Embryonic facial prominence (tissue), 1 donor: ENCODE data around the gene KPNA3.
"Not testable (repeated sequence)": the region's sequence is repeated elsewhere in the genome, so short reads cannot be mapped to it uniquely, and the experiment has no call there.

Experiments used
- DNase-seq: peaks from one replicate; pipeline ENCODE4 v3.0.0-alpha.2; 2016; ENCODE audit errors: extremely low spot score

KPNA3 gene, protein sequence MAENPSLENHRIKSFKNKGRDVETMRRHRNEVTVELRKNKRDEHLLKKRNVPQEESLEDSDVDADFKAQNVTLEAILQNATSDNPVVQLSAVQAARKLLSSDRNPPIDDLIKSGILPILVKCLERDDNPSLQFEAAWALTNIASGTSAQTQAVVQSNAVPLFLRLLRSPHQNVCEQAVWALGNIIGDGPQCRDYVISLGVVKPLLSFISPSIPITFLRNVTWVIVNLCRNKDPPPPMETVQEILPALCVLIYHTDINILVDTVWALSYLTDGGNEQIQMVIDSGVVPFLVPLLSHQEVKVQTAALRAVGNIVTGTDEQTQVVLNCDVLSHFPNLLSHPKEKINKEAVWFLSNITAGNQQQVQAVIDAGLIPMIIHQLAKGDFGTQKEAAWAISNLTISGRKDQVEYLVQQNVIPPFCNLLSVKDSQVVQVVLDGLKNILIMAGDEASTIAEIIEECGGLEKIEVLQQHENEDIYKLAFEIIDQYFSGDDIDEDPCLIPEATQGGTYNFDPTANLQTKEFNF

DNA sequence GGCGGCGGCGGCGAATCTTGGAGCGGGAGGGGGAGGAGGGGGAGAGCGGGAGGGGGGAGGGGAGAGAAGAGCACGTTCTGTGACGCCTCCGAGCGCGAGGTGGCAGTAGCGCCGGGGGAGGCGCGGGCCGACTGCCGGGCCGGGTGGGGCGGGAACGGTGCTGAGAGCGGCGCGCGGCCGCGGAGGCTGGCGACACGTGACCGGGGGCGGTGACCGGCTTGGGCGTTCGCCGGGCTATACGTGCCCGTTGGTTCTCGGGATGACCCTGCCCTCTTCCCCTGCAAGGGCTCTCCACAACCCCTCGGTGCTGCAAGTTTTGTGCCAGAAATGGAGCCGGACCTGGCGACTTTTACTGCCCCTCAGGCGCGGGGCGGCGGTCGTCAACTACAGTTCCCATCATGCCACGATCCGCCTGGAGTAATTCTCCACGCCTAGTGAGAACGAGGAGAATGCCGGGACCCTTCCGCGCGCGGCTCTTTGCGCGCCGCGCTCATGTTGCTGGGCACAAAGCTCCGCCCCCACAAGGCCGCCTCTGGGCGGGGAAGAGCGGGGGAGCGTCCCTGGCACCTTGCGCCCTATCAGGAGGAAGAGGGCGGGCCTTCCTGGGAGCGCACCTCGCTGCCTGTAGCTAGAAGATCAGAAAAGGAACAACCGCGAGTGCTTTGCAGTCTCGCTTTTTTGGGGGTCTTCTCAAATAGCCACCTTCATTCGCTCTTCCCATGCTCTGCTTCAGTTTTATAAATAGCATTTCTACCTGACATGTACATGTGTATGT lies at the start of gene KPNA3:
TSS of gene KPNA3 (minus strand) at position 133 of the 775 bp plus-strand sequence. CDS start 176 bp downstream, outside the sequence.
- peak; percentile 93 for DNase-seq

DNA sequence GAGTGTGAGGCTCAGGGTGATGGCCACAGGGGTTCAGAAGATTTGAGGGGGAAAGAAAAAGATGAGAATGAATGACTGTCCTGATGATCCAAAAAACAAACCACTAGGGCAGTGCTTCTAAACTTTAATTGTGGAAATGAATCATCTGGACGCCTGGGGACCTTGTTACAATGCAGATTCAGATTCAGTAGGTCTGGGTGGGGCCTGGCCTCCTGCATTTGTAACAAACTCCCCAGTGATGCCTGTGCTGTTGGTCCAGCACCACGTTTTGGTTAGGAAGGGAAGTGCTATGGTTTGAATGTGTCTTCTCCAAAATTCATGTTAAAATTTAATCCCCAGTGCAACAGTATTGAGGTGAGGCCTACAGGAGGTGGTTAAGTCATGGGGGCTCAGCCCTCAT lies 49.5 kb upstream of the KPNA3 start:
- DNase-seq, result no peak

DNA sequence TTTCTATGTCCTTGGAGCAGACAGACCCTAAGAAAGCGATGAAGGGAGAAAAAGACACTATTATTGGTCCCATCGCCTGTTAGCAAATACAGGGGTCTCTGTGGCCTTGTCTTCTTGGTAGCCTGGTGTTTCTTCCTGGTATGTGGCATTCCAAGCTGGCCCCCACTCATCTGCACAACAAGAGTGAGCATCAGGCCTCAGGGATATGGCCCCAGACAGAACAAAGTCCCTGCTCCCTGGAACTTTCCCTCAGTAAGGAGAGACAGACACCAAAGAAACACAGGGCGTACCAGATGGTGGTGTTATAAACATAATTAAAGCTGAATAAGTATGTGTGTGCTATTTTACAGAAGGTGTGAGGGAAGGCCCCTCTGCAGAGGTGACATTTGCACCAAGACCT lies 48.2 kb upstream of the KPNA3 start:
- no peak for DNase-seq

DNA sequence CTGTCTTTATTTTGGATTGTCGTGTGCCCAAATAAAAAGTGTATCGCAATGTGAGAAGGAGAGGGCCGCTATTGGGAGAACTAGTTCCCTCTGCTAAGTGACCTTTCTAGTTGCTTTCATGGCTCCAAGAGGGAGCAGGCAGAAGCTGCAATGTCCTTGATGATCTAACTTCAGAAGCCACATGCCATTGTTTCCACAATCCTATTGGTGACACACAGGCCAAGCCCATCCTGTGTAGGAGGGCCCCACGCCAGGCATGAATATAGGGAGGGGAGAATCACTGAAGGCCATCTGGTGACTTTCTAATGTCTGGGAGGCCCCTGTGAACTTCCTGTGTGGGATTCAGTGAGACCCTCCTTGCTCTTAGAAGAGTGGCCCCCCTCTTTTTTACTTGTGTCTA lies 47.8 kb upstream of the KPNA3 start:
- no peak for DNase-seq

DNA sequence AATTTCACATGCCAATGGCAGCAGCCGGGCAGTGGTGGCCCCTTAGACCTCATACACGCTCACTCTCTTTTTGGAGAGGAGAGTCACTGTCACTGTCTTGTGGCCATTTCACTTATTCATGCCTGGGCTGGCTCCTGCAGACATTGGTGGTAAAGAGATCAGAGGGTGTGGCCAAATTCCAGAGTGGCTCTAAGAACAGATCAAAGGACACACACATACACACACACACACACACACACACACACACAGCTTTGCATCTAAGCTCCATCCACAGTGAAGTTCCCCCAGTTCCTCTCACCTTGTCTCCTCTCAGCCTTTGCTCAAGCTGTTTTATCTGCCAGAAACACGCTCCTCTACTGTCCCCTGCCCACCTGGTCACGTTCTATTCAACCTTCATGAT lies 46.5 kb upstream of the KPNA3 start:
- no peak for DNase-seq

DNA sequence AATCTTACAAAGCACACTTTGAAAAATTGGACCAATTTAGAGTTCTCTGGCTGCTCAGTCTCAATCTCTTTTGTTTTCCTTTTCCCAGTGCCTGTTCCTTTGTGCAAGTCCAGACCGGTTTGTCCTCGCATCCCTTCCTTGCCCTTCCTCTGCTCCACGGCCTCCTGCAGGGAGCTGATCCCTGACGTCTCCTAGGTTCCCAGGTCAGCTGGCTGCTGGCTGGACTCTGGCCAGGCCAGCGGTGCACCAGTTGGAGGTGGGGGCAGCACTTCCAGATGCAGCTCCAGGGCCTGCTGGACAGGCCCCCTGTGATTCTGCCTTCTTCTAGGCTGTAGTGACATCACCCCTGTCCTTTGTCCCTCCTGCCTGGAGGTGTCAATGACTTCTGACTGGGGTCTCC lies 44.0 kb upstream of the KPNA3 start:
- DNase-seq, result no peak

DNA sequence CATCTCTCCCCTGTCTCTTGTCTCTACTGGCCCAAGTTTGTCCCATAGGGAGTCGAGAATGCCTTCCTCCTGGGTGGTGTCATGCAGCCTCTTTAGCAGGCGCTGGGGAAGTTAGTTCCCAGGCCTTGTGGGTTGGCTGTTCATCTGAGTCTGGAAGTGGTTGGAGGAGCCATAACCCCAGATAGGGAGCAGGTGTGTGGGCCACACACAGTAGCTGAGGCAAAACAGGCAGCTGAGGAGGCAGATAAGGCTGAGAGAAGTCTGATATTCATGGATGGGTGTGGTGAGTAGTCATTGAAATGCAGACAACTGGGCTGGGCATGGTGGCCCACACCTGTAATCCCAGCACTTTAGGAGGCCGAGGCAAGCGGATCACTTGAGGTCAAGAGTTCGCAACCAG lies 40.9 kb upstream of the KPNA3 start:
- DNase-seq, result no peak

DNA sequence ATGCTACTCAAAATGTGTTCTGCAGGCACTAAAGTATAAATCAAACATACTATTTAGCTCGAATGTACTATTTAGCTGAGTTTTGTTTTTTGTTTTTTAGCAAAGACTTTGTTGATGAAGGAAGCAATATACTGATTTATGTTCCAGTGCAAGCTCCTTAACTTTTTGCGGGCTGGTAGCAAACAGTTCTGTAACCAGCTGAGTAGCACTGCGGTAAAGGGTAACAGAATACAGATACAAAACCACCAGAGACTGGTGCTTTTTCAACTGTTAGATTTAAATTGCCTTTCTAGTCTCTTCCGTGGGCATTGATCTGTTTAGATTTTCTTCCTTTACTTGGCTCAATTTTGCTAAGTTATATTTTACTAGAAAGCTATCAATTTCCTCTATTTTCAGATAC lies 39.0 kb upstream of the KPNA3 start:
- DNase-seq, result no peak

DNA sequence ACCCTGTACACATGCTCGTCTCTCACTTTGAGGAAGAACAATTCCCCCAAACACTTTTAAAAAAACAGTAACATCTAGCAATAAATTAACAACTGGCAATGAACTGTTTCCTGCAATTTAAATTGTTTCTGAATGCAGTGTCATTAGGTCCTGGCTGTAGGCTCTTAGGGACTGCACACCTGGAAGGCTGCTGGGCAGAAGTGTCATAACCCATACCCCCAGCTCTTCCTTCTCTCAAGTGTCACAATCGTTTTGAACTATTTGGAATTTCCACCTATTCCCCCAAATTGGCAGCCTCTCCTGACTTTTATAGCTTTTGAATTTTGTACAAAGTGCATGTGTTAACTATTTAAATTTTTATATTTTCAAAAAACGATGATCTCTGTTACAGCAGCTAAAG lies 38.2 kb upstream of the KPNA3 start:
- no peak for DNase-seq

DNA sequence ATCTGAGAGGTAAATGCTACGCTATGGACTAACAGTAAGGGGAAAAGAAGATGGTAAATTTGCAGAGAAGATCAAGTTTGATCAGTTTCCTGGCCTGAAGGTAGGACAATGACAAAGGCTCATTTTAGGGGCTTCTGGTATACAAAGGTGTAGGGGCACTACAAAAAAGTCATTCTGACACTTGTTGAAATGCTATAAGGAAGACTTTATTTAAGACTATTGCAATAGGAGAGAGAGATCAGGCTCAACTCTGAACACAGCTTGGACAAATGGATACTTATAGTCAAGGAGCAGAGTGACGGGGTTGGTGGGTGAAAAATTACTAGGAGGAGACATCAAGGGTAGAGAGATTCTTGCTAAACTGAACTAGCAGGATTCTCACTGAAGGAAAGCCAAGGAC lies 37.2 kb upstream of the KPNA3 start:
- DNase-seq, result no peak

DNA sequence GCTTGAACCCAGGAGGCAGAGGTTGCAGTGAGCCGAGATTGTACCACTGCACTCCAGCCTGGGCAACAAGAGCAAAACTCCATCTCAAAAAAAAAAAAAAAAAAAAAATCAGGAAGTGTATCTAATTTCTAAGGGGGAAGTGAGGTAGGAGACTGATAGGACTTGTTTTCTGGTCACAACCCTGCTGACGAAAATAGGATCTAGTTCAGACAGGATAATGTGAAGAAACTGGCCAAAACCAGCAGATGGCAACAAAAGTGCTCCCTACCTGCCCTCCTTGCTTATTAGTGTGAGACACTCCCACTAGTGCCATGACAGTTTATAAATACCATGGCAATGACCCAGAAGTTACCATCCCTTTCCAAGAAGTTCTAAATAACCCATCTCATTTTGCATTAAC lies 36.0 kb upstream of the KPNA3 start:
- DNase-seq, result no peak

DNA sequence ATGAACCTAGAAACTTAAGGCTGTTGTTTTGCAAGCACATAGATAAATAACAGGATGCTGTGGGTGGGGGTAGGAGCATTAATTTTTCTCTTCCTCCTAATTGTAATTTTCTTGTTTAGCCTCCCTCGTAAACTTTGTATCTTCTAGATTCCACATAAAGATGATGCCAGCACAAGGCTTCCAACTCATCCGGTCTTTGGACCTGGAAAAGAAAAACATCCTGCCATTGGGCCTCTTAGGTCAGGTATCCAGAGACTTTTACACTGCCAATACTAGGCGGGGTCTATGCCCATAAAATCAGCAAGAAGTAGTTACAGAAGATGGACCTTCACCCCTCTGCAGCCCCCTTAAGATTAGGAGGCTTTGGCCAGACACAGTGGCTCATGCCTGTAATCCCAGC lies 35.4 kb upstream of the KPNA3 start:
- DNase-seq, result no peak

DNA sequence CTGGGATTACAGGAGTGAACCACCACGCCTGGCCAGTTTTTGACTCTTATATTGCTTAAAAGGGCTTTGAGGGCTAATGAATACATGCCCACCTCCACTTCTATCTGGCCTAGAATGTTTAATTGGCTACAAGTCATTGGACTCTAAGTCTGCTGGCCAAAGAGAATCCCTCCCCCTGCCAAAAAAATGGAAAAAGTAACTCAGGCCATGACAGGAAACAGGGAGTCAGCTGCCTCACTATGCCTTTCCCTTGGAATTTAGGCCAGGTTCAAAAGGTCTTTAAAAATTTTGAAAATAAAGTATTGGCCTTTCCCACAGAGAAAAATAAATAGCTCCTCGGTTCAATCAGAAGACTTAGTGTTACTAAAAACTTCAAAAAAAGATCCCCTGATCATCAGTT lies 34.9 kb upstream of the KPNA3 start:
- DNase-seq, result no peak

DNA sequence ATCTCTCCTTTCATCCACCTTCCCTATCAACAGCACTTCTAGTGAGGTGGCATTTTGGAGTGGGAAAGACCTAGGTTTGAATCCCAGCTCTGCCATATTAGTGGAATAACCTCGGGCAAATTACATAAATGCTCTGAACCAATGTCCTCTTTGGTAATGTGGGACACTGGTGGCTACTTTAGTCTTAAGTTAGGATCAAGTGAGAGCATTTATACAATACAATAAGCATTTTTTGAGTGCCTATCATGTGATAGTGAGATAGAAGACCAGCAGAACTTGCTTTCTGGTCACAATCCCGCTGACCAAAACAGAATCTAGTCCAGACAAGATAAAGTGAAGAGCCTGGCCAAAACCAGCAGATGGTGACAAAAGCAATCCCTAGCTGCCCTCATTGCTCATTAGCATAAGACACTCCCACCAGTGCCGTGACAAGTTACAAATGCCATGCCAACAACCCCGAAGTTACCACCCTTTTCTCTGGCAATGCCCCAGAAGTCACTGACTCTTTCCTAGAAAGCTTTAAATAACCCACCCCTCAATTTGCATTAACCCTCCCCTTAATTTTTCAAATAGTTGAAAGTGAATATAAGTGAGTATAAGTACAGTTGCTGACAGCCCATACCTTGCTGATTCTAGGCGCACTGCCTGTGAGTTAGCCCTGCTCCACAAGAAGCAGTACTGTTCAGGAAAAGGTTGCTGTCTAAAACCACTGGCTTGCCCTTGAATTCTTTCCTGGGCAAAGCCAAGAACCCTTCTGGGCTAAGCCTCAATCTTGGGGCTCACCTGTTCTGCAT lies 28.9 kb upstream of the KPNA3 start:
- DNase-seq, result no peak

DNA sequence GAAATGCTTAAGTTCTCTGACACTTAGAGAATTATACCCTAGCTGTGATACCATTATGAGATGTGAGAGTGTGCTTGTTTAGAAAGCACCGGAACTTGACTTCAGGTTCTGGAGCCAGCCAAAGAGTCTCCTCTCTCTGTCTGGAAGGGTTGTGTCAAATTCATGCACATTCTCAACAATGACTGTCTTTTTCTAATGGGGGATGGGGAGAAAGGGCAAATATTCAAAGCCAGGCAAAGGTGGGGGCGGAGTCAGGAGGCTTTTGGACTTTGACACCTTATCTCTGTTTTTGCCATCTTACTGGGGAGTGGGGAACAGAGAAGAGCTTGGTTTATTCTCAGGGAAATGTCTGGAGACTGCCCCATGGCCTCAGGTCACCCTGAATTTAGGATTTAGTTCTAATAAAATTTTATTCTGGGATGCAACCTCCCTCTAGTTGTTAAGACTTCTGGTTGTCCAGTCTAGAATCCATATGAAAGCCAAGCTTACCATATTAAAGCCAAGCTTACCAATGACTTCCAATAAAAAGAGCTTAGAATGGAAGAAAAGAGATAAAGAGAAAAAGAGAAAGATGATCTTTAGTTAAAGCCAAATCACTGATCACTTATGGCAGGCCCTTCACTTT lies 28.2 kb upstream of the KPNA3 start:
- no peak for DNase-seq

DNA sequence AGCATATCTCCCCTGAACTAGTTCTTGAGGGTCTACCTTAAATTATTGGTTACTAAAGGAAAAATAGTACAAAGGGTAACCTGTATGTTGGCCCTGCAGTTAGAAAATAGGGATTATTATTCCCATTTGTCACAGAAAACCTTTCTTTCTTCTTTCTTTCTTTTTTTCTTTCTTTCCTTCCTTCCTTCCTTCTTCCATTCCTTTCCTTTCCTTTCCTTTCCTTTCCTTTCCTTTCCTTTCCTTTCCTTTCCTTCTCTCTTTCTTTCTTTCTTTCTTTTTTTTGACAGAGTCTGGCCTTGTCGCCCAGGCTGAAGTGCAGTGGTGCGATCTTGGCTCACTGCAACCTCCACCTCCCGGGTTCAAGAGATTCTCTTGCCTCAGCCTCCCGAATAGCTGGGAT lies 23.6 kb upstream of the KPNA3 start:
- not testable (repeated sequence) for DNase-seq

DNA sequence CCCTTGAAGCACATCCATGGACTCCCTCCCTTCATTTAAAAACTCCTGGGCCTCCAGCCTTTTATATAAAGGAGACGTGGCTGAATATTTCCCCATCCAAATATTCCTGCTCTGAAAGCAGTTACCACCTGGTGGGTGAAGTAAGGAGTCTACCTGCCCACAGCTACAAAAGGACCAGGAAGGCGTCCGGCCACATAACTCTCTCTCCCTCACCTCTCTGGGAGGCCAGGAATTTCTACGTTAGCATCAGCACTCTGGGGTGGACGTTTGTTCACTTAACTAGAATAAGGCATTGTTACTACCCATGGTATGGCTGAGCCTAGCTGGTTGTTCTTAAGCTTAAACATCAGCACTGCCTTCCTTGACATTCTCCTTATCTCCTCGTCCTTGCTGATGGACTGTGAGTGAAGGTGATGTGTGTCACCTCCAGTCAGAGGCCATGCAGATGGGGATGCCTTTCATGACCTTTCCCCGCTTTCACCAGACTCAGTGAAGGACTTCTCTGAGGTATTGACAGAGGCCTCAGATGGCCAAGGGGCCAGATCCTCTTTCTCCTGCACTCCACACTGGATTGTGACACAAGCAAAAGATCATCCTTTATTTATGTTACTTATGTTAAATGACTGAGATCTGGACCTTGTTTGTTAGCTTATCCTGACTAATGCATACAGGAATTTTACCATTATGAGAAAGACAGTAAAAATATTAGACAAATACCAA lies 22.2 kb upstream of the KPNA3 start:
- DNase-seq, result no peak

DNA sequence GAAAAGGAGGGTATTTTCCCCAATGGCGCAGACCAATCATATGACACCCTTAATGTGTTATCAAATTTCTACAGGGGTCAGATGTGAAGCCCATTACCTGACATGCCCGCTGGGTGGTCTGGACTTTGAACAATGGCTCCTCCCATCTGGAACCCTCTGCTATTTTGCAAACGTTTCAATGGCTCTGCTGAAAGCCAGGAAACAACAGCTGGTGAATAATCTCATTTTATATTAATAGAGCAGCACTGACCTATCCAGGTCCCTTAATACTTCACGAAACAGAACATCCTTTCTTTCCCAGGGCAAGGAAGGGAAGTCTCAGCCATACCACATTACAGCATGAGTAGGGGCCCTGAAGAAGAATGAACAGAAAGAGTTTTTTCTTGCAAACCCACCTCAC lies 20.3 kb upstream of the KPNA3 start:
- DNase-seq, result no peak

DNA sequence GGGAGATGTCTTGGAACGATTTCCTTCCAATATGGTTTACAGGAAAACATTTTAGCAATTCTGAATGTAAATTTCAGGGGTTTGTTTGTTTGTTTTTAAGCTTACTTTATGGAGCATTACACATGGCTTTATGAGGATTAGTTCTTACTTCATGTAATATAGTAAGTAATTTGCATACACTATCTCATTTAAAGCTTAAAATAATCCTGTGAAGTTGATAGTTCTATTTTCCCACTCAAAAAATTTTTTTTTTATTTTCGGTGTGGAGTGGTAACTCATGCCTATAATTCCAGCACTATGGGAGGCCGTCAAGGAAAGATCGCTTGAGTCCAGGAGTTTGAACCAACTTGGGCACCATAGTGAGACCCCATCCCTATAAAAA lies 19.0 kb upstream of the KPNA3 start:
- no peak for DNase-seq

DNA sequence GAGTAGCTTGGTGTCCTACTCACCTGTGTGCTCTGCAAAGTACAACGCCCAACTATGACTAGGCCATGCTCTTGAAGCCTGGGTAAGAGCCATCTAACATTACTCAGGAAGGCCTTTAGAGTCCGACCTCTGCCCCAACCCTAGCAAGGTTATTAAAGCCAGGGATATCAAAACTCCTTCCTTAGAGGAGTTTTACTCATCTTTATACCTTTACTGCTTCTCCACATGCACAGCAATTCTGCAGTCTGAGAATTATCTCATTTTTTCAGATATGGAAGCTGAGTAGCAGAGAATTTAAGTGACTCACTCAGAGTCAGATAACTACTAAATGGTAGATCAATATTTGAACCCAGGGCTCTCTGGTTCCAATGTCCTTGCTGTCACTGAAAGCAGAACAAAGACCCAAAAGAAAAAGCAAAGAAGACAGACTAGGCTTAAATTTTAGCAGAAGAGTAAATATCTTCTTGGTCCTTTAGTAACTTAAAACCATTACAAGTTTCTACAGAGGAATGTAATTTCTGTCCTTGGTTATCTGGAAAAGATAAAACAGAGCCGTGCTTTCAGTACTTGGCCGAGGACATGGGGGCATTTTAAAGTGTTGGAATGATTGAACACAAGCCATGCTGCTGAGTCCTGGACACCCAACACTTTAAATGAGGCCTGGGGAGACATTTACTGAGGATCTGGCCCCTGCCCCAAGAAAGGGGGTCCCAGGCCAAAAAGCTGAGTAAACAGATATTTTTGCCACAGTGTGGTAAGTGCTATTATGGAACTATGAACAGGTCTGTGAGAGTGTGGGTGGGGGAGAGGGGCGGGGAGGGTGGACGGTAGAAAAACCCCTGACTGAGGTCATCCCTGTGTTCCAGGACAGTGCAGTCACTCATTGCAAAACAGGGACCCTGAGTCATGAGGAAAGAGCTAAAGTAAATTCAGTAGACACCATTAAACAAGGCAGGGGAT lies 18.4 kb upstream of the KPNA3 start:
- no peak for DNase-seq
